BLaER1 (cell line): Measurements from ENCODE around the gene HSPD1.

Experiments
- H3K27ac ChIP-seq: shearing (Covaris generic); formaldehyde crosslinking; 2 replicates; pipeline ENCODE4 v1.8.1; 2022
- H3K27me3 ChIP-seq: shearing (Covaris generic); formaldehyde crosslinking; 2 replicates; pipeline ENCODE4 v1.8.1; 2022
- H3K36me3 ChIP-seq: shearing (Covaris generic); formaldehyde crosslinking; 2 replicates; pipeline ENCODE4 v1.8.1; 2022
- H3K4me1 ChIP-seq: shearing (Covaris generic); formaldehyde crosslinking; 2 replicates; pipeline ENCODE4 v1.8.1; 2022
- H3K4me2 ChIP-seq: shearing (Covaris generic); formaldehyde crosslinking; 2 replicates; pipeline ENCODE4 v1.8.1; 2022
- H3K4me3 ChIP-seq: shearing (Covaris generic); formaldehyde crosslinking; 2 replicates; pipeline ENCODE4 v1.8.1; 2022
- H3K9ac ChIP-seq: shearing (Covaris generic); formaldehyde crosslinking; 2 replicates; pipeline ENCODE4 v1.8.1; 2022
- H3K9me3 ChIP-seq: shearing (Covaris generic); formaldehyde crosslinking; 2 replicates; pipeline ENCODE4 v1.8.1; 2022
- H4K20me1 ChIP-seq: shearing (Covaris generic); formaldehyde crosslinking; 2 replicates; pipeline ENCODE4 v1.8.1; 2022
- Cebpa-rat ChIP-seq: shearing (Covaris generic); IDR thresholded peaks from 2 replicates; pipeline ENCODE4 v1.8.1; 2022

HSPD1 gene

GRCh38 chr2:197499594-197500502 lies at the start of gene HSPD1, which contains the start of gene HSPE1:
TSS of gene HSPD1 (minus strand) at chr2:197499840. CDS start at chr2:197498848, 992 bp downstream.
TSS of gene HSPE1 (plus strand) at chr2:197500379. CDS start at chr2:197500437, 58 bp downstream.
- Histone ChIP-seq H3K27ac (peak within 1 kb of the TSS; percentile 95), H3K27me3 (no peaks in the 10 kb centered on the region), H3K4me1 (peaks cover 49% of the 10 kb centered on the region), H3K9me3 (no peaks in the 10 kb centered on the region), H3K4me2 (peak within 1 kb of the TSS; percentile 84), H4K20me1 (peaks cover 76% of the 10 kb centered on the region), H3K36me3 (peaks cover 65% of the 10 kb centered on the region), H3K9ac (peak within 1 kb of the TSS; percentile 90), H3K4me3 (peak within 1 kb of the TSS; percentile 87)
- TF ChIP-seq Cebpa-rat = no peak

GRCh38 chr2:197548582-197548981 lies 48.9 kb upstream of the HSPD1 start:
- Histone ChIP-seq H3K27ac (no peak overlapping the region), H3K9me3 (no peaks in the 10 kb centered on the region), H3K4me3 (no peak overlapping the region), H3K9ac (no peak overlapping the region), H3K36me3 (peaks cover 95% of the 10 kb centered on the region), H3K4me2 (no peak overlapping the region), H3K27me3 (no peaks in the 10 kb centered on the region), H4K20me1 (peaks cover 36% of the 10 kb centered on the region), H3K4me1 (no peaks in the 10 kb centered on the region)
- no peak for TF ChIP-seq Cebpa-rat

GRCh38 chr2:197547163-197547900 lies 47.7 kb upstream of the HSPD1 start:
- H3K4me1 ChIP-seq = no peaks in the 10 kb centered on the region
- no peak overlapping the region for H3K9ac ChIP-seq
- no peak for TF ChIP-seq Cebpa-rat
- peaks cover 36% of the 10 kb centered on the region for H4K20me1 ChIP-seq
- H3K4me3 ChIP-seq = no peak overlapping the region
- no peak overlapping the region for H3K27ac ChIP-seq
- H3K4me2 ChIP-seq = no peak overlapping the region
- H3K36me3 ChIP-seq = peaks cover 97% of the 10 kb centered on the region
- no peaks in the 10 kb centered on the region for H3K27me3 ChIP-seq
- H3K9me3 ChIP-seq = no peaks in the 10 kb centered on the region

GRCh38 chr2:197543206-197543605 lies 43.6 kb upstream of the HSPD1 start:
- H4K20me1 ChIP-seq = peaks cover 49% of the 10 kb centered on the region
- H3K27me3 ChIP-seq = no peaks in the 10 kb centered on the region
- H3K27ac ChIP-seq = no peak overlapping the region
- peaks cover 95% of the 10 kb centered on the region for H3K36me3 ChIP-seq
- H3K4me1 ChIP-seq = no peaks in the 10 kb centered on the region
- no peak overlapping the region for H3K9ac ChIP-seq
- H3K4me2 ChIP-seq = no peak overlapping the region
- no peaks in the 10 kb centered on the region for H3K9me3 ChIP-seq
- no peak overlapping the region for H3K4me3 ChIP-seq
- no peak for TF ChIP-seq Cebpa-rat

- no peak overlapping the region for H3K27ac ChIP-seq
- no peak overlapping the region for H3K4me2 ChIP-seq
- H3K27me3 ChIP-seq = no peaks in the 10 kb centered on the region
- no peaks in the 10 kb centered on the region for H3K9me3 ChIP-seq
- H3K4me3 ChIP-seq = no peak overlapping the region
- H3K36me3 ChIP-seq = peaks cover 93% of the 10 kb centered on the region
- H3K9ac ChIP-seq = no peak overlapping the region
- no peak for TF ChIP-seq Cebpa-rat
- peaks cover 56% of the 10 kb centered on the region for H4K20me1 ChIP-seq
- H3K4me1 ChIP-seq = peaks cover under 1% of the 10 kb centered on the region; the same call in 1 of the 2 replicates
Measured at GRCh38 chr2:197539734-197540133, 40.1 kb upstream of the HSPD1 start.

DNA sequence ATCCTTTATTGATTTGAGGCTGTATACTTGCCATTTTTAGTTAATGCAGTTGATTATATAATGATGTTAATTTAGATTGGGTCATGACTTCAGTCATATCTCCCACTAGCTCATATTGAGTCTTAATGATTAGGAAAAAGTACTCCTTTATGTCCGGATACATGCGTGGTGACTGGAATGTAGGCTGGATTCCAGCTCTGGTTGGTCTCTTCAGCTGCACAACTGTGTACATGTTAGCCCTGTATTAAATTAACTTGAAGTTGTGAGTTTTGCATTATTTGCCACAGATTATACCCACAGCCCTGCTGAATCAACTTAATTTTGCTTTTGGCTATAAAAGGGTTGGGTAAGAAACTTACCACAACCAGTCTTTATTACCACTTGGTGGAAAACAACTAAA lies 38.8 kb upstream of the HSPD1 start:
- no peaks in the 10 kb centered on the region for H3K9me3 ChIP-seq
- no peak overlapping the region for H3K4me2 ChIP-seq
- H3K4me1 ChIP-seq = peaks cover 5% of the 10 kb centered on the region; the same call in 1 of the 2 replicates
- H3K9ac ChIP-seq = no peak overlapping the region
- TF ChIP-seq Cebpa-rat = no peak
- H4K20me1 ChIP-seq = peaks cover 69% of the 10 kb centered on the region
- no peak overlapping the region for H3K27ac ChIP-seq
- H3K36me3 ChIP-seq = peaks cover 90% of the 10 kb centered on the region
- H3K27me3 ChIP-seq = no peaks in the 10 kb centered on the region
- H3K4me3 ChIP-seq = no peak overlapping the region

DNA sequence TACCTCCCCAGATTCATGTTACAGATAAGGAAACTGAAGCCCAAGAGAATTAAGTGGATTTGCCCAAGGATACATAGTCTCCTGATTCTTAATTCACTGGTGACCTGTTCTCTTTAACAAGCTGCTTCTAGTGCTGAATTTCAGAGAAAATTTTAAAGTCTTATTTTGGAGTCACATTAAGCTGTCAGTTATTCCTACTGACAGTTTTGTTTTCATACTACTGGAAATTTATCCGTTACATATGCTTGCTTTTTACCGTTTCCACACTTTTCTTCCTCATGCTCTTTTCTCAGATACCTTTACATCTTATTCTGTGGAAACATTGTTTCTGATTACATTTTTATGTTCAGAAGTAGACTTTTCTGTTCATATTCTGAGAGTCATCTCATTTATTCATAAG lies 17.5 kb upstream of the HSPD1 start:
- peak overlapping the region; percentile 87 for H3K4me2 ChIP-seq
- no peak for TF ChIP-seq Cebpa-rat
- peaks cover 21% of the 10 kb centered on the region for H3K4me1 ChIP-seq
- H3K27me3 ChIP-seq = no peaks in the 10 kb centered on the region
- H4K20me1 ChIP-seq = peaks cover 49% of the 10 kb centered on the region
- peaks cover 41% of the 10 kb centered on the region for H3K36me3 ChIP-seq
- peaks cover 41% of the 10 kb centered on the region for H3K9me3 ChIP-seq
- H3K27ac ChIP-seq = no peak overlapping the region
- H3K9ac ChIP-seq = peak overlapping the region; percentile 96
- H3K4me3 ChIP-seq = peak overlapping the region; percentile 91

DNA sequence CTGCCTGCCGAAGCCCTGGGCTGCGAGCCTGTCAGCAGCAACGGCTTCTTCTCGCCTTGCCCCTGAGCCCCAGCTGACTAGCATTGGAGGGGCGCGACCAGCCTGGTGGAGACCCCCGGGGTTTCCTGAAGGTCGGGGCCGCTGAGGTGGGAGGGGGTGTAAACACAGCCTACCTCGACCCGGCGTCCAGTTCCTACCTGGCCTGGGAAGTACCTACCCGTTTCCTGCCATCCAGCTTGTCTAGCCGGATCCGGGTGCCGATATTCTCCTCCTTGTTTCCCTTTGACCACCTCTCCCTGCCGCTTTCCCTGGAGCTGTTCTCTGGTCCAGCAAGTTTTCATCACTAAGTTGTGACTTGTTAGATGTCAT lies 16.7 kb upstream of the HSPD1 start:
- Histone ChIP-seq H3K4me2 (peak overlapping the region; percentile 87), H3K4me1 (peaks cover 21% of the 10 kb centered on the region), H3K27ac (peak overlapping the region; percentile 91), H3K9ac (peak overlapping the region; percentile 96), H3K36me3 (peaks cover 33% of the 10 kb centered on the region), H4K20me1 (peaks cover 49% of the 10 kb centered on the region), H3K27me3 (no peaks in the 10 kb centered on the region), H3K4me3 (peak overlapping the region; percentile 91), H3K9me3 (peaks cover 33% of the 10 kb centered on the region)
- TF ChIP-seq Cebpa-rat = no peak

DNA sequence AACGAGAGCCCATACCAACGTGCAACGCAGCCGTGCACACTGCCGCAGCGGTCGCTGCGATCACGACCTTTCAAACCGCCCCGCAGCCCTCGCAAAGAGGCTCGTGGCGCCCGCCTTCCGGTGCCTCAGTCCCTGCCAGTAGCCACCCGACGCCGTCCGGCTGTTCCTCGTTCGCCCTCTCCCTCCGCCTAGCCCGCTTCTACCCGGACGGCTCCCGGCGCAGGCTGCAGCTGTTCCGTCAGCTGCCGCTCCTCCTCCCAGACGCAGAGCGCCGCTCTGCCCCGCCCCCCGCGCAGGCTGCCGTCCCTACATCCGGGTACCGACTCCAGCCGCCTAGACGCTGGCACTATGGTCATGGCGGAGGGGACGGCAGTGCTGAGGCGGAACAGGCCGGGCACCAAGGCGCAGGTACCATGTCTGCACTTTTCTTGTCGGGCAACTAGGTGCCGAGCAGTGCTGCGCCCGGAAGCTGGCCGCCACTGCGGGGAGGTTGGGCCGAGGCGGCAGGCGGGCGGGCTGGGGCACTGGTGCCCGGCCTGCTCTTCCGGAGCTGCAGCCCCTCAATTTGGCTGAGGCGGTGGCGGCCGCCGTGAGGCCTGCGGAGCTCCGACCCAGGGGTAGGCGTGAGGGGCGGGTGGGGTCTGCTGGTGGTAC lies 16.2 kb upstream of the HSPD1 start, which contains the start of gene MOB4:
TSS of gene MOB4 (plus strand) at position 328 of the 654 bp plus-strand sequence. CDS start at position 349, 21 bp downstream.
- H3K27ac ChIP-seq = peak within 1 kb of the TSS; percentile 91
- TF ChIP-seq Cebpa-rat = no peak
- H3K9ac ChIP-seq = peak within 1 kb of the TSS; percentile 96
- peaks cover 21% of the 10 kb centered on the region for H3K4me1 ChIP-seq
- H3K4me2 ChIP-seq = peak within 1 kb of the TSS; percentile 87
- H3K27me3 ChIP-seq = no peaks in the 10 kb centered on the region
- H3K9me3 ChIP-seq = peaks cover 28% of the 10 kb centered on the region
- H4K20me1 ChIP-seq = peaks cover 45% of the 10 kb centered on the region
- H3K36me3 ChIP-seq = peaks cover 28% of the 10 kb centered on the region
- H3K4me3 ChIP-seq = peak within 1 kb of the TSS; percentile 91
